ENCODE results near the gene PHTF1. TPM values are rescaled to one million over a fixed set of nuclear protein-coding genes. Genes with fewer than 3 reads are reported as not detected.
"Not testable (repeated sequence)": the region's sequence is repeated elsewhere in the genome, so short reads cannot be mapped to it uniquely, and the experiment has no call there.

Gene PHTF1
- total RNA-seq, 1 donor from 2014 or later = 38.7 TPM

- DNase-seq (ENCODE audit: extremely low read depth, low read depth, low spot score) = no peak
These were observed 20.3 kb upstream of the PHTF1 start for GRCh38 chr1:113779542-113779941.

- DNase-seq (ENCODE audit: extremely low read depth, low read depth, low spot score) = no peak
These were observed 18.3 kb upstream of the PHTF1 start for GRCh38 chr1:113777561-113777960.

GRCh38 chr1:113770031-113770430 lies 10.7 kb upstream of the PHTF1 start:
- no peak for DNase-seq (ENCODE audit: extremely low read depth, low read depth, low spot score)

- DNase-seq (ENCODE audit: extremely low read depth, low read depth, low spot score) = no peak
These were observed 10.3 kb upstream of the PHTF1 start for GRCh38 chr1:113769601-113769970.

GRCh38 chr1:113768916-113769600 lies 9.8 kb upstream of the PHTF1 start:
- DNase-seq (ENCODE audit: extremely low read depth, low read depth, low spot score) = no peak

- DNase-seq (ENCODE audit: extremely low read depth, low read depth, low spot score) = no peak
These were observed 6.3 kb upstream of the PHTF1 start for GRCh38 chr1:113765306-113766230.

- DNase-seq (ENCODE audit: extremely low read depth, low read depth, low spot score) = no peak
These were observed 4.4 kb upstream of the PHTF1 start for GRCh38 chr1:113763661-113764060.

GRCh38 chr1:113761937-113762336 lies 2.7 kb upstream of the PHTF1 start:
- no peak for DNase-seq (ENCODE audit: extremely low read depth, low read depth, low spot score)

- DNase-seq (ENCODE audit: extremely low read depth, low read depth, low spot score) = no peak
These were observed 1.1 kb upstream of the PHTF1 start for GRCh38 chr1:113760102-113761080.

GRCh38 chr1:113758631-113759332 lies 504 bp downstream of the PHTF1 start:
- no peak for DNase-seq (ENCODE audit: extremely low read depth, low read depth, low spot score)

GRCh38 chr1:113756461-113756860 lies 2.8 kb downstream of the PHTF1 start:
- no peak for DNase-seq (ENCODE audit: extremely low read depth, low read depth, low spot score)

GRCh38 chr1:113753333-113753732 lies 6.0 kb downstream of the PHTF1 start:
- DNase-seq (ENCODE audit: extremely low read depth, low read depth, low spot score) = not testable (repeated sequence)

GRCh38 chr1:113751516-113751915 lies 7.8 kb downstream of the PHTF1 start:
- no peak for DNase-seq (ENCODE audit: extremely low read depth, low read depth, low spot score)

GRCh38 chr1:113751114-113751513 lies 8.2 kb downstream of the PHTF1 start:
- DNase-seq (ENCODE audit: extremely low read depth, low read depth, low spot score) = no peak

- no peak for DNase-seq (ENCODE audit: extremely low read depth, low read depth, low spot score)
These were observed 9.9 kb downstream of the PHTF1 start for GRCh38 chr1:113749402-113749801.

GRCh38 chr1:113747376-113747775 lies 11.9 kb downstream of the PHTF1 start:
- no peak for DNase-seq (ENCODE audit: extremely low read depth, low read depth, low spot score)

GRCh38 chr1:113745425-113745824 lies 13.9 kb downstream of the PHTF1 start:
- DNase-seq (ENCODE audit: extremely low read depth, low read depth, low spot score) = no peak

- DNase-seq (ENCODE audit: extremely low read depth, low read depth, low spot score) = no peak
These were observed 15.2 kb downstream of the PHTF1 start for GRCh38 chr1:113744114-113744513.

GRCh38 chr1:113742515-113742914 lies 16.8 kb downstream of the PHTF1 start:
- DNase-seq (ENCODE audit: extremely low read depth, low read depth, low spot score) = no peak

- DNase-seq (ENCODE audit: extremely low read depth, low read depth, low spot score) = no peak
These were observed 24.8 kb downstream of the PHTF1 start for GRCh38 chr1:113734357-113735055.
